ENCODE data around the gene KIF27.
"Not testable (repeated sequence)": the region's sequence is repeated elsewhere in the genome, so short reads cannot be mapped to it uniquely, and the experiment has no call there.

Gene KIF27

DNA sequence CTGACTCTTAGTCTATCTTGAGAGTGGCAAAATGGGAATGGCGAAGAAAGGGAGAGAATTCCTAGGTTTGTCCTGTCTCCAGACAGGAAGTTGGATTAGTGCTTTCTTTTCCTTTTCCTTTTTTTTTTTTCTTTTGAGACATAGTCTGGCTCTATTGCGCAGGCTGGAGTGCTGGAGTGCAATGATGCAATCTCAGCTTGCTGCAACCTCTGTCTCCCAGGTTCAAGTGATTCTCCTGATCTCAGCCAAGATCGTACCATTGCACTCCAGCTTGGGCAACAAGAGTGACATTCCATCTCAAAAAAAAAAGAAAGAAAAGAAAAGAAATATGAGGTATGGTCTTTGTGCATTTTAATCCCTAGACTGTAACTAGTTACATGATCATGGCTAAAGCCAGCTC, 12.6 kb upstream of the KIF27 start:
- DNase-seq (ENCODE audit: low read depth, low spot score): no peak

DNA sequence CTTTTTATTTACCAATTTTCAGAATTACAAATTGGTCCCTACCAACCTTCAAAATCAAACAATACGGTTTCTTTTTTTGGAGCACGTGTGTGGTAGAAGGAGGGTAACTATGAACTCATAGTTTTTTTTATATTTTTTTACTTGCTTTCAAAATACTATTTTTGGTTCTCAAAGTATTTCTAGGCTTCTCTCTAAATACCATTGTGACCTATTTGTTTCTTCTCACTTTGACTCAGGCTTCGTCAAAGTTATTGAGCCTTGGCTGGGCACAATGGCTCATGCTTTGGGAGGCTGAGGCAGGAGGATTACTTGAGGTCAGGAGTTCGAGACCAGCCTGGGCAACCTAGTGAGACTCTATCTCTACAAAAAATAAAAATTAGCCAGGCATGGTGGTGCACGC, 11.6 kb upstream of the KIF27 start:
- no peak for DNase-seq (ENCODE audit: low read depth, low spot score)

DNA sequence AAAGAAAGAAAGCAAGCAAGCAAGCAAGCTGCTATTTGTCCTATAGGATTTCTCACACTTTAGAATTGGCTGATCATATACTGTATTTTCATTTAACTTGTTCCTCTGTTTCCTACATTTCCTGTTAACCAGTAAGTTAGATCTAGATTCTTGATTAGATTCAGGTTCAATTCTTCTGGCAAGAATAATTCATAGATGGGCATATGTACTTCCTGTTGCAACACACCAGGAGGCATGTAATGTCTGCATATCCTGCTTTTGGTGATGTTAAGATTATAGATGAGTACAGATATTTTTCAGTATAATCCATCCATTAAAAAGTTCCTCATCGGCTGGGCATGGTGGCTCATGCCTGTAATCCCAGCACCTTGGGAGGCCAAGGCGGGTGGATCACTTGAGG, 10.8 kb upstream of the KIF27 start:
- DNase-seq (ENCODE audit: low read depth, low spot score): no peak

DNA sequence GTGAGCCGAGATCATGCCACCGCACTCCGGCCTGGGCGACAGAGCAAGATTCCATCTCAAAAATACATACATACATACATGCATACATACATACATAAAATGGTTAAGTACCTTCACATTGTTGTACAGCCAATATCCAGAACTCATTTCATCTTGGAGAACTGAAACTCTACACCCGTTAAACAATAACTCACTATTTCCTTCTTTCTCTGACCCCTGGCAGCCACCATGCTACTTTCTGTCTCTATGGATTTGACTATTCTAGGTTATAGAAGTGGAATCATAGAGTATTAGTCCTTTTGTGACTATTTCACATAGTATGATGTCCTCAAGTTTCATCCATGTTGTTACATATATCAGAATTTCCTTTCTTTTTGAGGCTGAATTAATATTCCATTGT, 9.6 kb upstream of the KIF27 start:
- no peak for DNase-seq (ENCODE audit: low read depth, low spot score)

- no peak for DNase-seq (ENCODE audit: low read depth, low spot score)
These were observed 6.4 kb upstream of the KIF27 start for GRCh38 chr9:83927591-83927990.

DNA sequence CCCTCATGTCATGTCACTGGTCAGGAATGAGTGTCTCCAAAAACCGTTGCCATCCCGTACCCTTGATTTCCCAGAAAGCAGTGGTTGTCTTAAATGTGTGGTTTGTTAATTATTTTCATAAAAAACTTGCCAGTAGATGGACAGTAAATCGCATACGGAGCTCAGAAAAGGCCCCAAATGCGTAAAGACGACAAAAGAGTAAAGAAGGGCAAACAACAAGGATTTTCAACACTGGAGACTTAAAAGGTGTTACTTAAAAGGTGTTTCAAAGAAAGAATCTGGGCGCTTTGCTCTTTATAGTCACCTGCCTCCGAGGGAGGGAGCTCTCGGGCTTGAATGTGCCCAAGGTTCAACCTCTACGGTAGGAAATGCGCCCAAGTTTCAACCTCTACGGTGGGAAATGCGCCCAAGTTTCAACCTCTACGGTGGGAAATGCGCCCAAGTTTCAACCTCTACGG, 734 bp downstream of the KIF27 start:
- DNase-seq (ENCODE audit: low read depth, low spot score): no peak

DNA sequence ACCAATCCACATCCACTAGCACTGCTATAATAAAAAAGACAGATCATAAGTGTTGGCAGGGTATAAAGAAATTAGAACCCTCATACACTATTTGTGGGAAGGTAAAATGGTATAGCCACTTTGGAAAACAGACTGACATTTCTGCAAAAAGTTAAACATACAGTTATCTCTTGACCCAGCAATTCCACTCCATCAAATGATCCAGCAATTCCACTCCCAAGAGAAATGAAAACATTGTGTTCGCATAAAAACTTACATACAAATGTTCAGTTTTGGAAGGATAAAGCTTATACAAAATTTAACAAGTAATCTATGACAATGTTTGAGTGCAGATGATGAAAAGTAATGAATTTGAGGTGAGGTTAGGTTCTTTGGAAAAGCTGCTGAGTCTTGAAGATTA, 2.1 kb downstream of the KIF27 start:
- DNase-seq (ENCODE audit: low read depth, low spot score): no peak

GRCh38 chr9:83912194-83912593, 9.0 kb downstream of the KIF27 start:
- DNase-seq (ENCODE audit: low read depth, low spot score): not testable (repeated sequence)

GRCh38 chr9:83906144-83906543, 15.1 kb downstream of the KIF27 start:
- no peak for DNase-seq (ENCODE audit: low read depth, low spot score)

GRCh38 chr9:83900615-83901014, 20.6 kb downstream of the KIF27 start:
- DNase-seq (ENCODE audit: low read depth, low spot score): not testable (repeated sequence)

DNA sequence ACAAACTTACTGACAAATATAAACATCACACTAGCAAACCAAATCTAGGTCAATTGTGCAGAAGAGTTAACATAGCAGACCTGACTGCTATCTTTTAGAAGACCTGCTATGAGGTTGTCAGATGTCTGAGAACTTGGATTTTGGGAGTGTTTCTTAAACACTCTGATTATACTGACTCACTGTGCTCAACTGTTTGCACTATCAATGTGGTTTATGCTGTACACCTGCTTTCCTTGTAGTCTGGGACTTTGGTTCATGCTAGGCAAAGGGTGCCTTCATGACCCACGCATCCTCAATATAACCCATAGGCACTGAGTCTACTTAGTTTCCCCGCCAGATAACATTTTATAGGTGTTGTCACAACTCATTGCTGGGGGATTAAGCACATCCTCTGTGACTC, 26.9 kb downstream of the KIF27 start:
- DNase-seq (ENCODE audit: low read depth, low spot score): not testable (repeated sequence)

DNA sequence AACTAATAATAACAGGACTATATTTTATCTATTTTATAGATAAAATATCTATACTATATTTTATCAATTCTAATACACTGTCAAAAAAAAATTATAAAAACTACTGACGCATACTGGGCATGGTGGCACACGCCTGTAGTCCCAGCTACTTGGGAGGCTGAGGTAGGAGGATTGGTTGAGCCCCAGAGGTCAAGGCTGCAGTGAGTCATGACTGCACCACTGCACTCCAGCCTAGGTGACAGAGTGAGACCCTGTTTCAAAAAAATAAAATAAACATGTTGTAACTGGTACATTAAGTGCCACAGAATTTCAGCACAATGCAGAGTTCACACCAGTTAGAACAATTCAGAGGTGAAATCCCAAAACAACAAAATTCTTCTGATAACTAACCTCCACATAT, 34.7 kb downstream of the KIF27 start:
- not testable (repeated sequence) for DNase-seq (ENCODE audit: low read depth, low spot score)

DNA sequence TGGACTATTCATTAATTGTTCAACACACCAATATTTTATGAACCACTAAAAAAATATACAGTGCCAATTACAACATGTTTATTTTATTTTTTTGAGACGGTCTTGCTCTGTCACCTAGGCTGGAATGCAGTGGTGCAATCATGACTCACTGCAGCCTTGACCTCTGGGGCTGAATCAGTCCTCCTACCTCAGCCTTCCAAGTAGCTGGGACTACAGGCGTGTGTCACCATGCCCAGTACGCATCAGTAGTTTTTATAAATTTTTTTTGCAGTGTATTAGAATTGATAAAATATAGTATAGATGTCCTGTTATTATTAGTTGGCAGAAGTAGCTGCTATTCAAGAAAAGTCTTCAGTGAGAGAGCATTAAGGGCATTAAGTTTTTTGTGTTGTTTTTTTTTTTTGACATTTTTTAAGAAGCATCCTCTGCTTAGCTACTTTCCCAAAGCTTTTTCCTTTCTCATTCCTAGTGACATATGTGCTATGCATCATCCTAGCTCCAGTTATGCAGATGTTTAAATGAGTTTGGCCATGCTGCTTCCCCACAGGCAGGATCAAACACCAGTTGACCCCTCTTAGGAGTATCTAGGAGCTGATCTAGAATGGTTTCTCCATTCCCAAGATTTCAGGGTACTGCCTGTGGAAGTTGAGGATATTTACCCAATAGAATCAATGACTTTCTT, 35.5 kb downstream of the KIF27 start:
- DNase-seq (ENCODE audit: low read depth, low spot score): not testable (repeated sequence)

DNA sequence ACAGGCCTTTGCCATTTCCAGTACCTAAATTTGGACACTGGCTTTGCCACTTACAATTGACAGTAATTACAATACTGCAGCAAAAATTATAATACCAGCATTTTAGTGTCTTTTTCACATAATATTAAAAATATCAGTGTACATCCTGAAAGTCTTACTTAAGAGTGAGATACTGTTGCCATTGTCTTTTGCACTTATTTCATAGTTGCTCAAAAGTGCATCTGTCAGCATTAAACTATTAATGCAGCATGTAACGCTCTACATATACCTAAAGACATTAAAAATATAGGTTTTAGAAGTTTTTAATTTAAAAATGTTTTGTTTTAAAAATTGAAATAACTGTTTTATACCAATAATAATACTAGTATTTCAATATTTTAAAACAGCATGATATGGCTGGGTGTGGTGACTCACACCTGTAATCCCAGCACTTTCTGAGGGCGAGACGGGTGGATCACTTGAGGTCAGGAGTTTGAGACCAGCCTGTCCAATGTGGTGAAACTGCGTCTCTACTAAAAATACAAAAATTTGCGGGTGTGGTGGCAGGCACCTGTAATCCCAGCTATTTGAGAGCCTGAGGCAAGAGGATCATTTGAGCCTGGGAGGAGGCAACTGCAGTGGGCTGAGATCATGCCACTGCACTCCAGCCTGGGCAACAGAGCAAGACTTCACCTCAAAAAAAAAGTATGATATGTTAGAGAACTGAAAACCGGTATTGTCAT, 39.4 kb downstream of the KIF27 start:
- DNase-seq (ENCODE audit: low read depth, low spot score): not testable (repeated sequence)

- DNase-seq (ENCODE audit: low read depth, low spot score): not testable (repeated sequence)
These were observed 45.7 kb downstream of the KIF27 start for GRCh38 chr9:83875559-83875958.

DNA sequence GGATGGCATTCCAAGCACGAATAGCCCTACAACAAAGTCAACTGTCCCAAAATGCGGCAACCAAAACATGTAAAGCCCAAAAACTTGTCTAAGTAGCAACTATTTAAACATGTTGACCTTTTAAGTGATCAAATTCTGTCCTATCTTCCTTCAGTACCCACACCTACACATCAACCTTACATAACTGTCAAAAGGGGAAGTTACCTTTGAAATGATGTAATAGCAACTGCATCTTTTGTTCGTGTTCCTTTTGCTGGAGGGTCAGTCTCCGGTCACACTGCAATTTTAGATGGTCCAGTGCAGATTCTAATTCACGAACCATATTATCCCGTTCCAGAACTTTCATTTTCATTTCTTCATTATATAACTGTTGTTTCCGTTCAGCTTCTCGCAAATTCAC, 71.3 kb downstream of the KIF27 start:
- not testable (repeated sequence) for DNase-seq (ENCODE audit: low read depth, low spot score)

- not testable (repeated sequence) for DNase-seq (ENCODE audit: low read depth, low spot score)
These were observed 84.1 kb downstream of the KIF27 start for GRCh38 chr9:83837070-83837643.

GRCh38 chr9:83830426-83831071, 90.7 kb downstream of the KIF27 start:
- not testable (repeated sequence) for DNase-seq (ENCODE audit: low read depth, low spot score)

DNA sequence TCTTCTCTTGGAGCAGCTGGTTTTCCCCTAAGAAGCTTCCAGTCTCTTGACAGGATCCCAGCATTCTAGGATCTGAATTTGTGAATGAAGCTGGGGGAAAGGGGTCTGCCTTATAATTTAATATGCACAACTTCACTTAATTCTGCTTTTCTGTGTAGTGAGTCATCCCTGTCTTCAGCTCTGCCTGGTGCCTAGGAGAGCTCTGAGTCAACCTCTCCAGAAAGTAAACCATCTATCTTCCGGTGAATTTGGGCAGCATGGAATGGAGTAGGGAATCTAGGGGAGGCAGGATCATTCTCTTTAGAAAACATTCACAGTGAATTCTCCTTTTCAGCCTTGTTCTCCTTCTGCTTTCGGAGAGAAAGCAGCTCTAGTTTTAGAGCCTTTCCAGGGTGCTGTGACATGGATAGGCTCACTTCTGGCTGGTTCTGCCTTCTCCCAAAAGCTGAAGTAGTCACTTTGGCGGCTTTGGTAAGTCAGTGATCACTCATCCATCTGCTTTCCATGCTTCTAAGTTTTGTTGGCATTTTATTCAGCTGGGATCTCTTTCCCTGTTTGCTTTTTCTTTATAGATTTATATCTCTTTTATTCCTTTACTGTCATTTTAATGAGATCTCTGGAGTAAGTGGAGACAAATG, 96.1 kb downstream of the KIF27 start:
- not testable (repeated sequence) for DNase-seq (ENCODE audit: low read depth, low spot score)

DNA sequence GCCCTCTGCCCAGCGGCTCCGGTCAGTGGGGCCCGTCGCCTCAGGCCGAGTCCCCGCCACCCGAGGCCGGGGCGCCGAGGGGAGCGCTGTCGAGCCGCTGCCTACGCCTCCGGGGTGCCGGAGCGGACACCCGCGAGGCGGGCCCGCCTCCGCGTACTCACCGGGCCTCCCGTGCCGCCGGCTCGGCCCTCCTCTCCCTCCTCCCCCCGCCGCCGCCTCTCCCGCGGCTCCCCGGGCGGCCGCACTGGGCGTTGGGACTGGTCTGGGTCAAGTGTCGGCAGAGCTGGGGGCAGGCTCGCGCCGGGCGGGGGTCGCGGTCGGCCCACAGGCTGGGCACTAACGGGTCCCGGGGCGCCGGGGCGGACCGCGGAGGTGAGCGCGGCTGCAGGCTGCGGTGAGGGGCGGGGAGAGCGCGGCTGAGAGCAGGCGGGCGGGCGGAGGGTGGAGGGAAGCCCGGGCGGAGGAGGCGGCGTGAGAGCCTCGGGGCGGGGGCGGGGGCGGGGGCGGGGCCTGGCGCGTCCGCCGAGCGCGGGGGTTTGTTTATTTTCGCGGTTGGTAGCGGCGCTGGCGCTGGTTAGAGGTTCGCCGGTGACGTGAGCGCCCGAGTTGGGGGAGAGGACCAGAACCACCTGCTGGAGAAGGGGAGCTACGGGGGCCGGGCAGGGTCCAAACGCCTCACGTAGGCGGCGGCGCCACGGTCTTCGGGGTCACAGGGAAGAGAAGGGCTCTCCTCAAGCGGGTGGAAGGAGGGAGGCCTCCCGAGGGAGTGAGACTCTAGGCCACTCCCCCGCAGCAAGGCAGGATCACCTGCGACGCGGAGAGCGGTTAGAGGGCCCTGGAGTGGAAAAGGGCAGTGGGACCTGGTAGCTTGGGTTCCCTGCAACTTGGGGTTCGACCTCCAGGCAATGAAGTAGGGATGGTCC, 103.6 kb downstream of the KIF27 start, which contains the start of gene GKAP1:
TSS of gene GKAP1 (minus strand) at position 414 of the 923 bp plus-strand sequence. CDS start 11,252 bp downstream, outside the sequence.
- peak; percentile 60 for DNase-seq (ENCODE audit: low read depth, low spot score)

DNA sequence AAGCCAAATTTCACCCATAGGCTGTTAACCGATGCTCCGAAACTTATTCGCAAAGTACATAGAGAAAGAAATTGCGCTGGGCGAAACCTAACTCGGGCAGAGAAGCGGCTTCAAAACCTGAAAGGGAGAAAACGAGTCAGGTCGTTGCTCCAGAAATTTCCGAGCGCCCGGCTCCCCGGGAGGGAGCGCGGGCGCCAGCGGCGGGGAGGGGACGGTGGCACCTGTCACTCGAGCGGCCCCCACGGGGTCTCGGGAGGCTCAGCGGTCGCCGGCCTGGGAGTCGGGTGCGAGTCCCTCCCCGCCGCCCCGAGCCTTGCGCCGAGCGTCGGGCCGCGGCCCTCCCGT, 104.2 kb downstream of the KIF27 start:
- peak; percentile 34 for DNase-seq (ENCODE audit: low read depth, low spot score)
